NCI-H2107 treated with DMSO at 0.1 percent for 48 hours (cell line): ENCODE measurements around the gene ING4.

Experiments
- DNase-seq: peaks from one replicate; lab custom pipeline; 2025; ENCODE audit not compliant: unreplicated experiment; lab: John Stamatoyannopoulos, UW

ING4 gene

GRCh38 chr12:6607751-6608591 is 54.9 kb downstream of the ING4 start:
- DNase-seq: peak; percentile 97

GRCh38 chr12:6606331-6607131 is 56.4 kb downstream of the ING4 start:
- no peak for DNase-seq

DNA sequence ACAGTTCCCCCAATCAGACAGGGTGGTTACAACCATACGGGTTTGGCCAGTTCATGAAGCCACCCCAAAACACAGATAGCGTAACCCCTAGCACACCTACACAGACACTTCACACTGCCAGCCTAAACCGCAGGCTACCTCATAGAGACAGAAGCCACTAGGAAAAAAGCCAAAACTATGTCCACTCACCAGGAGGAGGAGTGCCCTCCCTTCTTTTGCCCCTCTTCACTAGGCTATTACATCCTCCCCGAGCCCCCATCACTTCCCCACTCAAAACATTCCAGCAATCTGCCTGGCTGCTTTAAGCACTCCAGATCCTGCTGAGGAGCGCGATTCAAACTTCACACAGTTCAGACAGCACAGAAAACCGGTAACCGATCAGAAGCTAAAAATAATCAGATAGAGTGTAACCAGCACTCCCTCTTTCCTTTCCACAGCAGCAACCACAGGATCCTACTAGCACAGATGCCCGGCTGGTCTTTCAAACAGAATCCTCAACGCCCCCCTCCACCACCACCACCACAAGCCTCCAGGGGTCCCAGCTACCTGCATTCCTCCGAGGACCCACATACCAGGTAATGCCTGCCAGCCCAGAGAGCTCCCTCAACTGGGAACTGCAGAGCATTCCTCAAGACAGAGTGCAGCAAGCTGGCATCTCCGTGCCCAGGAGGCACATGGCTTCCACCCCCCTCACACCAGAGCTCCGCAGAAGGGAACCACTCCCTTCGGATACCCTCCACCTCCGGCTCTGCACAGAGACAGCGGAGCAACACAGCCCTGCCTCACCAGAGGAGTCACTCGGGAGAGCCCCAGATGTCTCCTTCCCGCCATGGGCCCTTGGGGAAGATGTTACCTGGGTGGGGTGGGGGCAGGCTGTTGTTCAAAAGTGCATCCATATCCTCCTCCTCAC is 57.2 kb downstream of the ING4 start:
- no peak for DNase-seq

GRCh38 chr12:6604259-6605029 is 58.5 kb downstream of the ING4 start:
- DNase-seq: no peak

GRCh38 chr12:6603095-6603567 is 59.8 kb downstream of the ING4 start:
- DNase-seq: peak; percentile 75

- no peak for DNase-seq
Measured at GRCh38 chr12:6602526-6602925, 60.4 kb downstream of the ING4 start.
